Measurements from ENCODE around the gene GRIA3. TPM values are rescaled to one million over a fixed set of nuclear protein-coding genes. Genes with fewer than 3 reads are reported as not detected.

Gene GRIA3
- total and polyA plus RNA-seq, 4 donors: 0.05 to 2.0 (median 0.37) TPM

DNA sequence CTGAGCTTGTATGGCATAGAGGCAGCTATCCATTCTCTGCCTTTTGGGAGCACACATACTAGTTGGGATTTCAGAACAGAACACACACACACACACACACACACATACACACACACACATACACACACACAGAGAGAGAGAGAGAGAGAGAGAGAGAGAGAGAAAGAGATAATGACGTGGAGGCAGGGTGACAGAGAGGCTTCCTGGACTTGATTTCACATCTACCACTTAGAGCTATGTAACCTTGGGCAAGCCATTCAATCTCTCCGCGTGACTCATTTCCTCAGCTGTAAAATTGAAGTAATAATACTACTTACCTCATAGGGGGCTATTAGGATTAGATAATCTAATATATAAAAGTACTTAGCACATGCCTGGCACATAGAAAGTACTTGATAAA is 12.3 kb upstream of the GRIA3 start:
- DNase-seq (no peak), ATAC-seq (ENCODE audit: insufficient read depth, low FRiP score) (no peak)
- no peak overlapping the region for H3K4me3 ChIP-seq
- TF ChIP-seq, protein P1, sequence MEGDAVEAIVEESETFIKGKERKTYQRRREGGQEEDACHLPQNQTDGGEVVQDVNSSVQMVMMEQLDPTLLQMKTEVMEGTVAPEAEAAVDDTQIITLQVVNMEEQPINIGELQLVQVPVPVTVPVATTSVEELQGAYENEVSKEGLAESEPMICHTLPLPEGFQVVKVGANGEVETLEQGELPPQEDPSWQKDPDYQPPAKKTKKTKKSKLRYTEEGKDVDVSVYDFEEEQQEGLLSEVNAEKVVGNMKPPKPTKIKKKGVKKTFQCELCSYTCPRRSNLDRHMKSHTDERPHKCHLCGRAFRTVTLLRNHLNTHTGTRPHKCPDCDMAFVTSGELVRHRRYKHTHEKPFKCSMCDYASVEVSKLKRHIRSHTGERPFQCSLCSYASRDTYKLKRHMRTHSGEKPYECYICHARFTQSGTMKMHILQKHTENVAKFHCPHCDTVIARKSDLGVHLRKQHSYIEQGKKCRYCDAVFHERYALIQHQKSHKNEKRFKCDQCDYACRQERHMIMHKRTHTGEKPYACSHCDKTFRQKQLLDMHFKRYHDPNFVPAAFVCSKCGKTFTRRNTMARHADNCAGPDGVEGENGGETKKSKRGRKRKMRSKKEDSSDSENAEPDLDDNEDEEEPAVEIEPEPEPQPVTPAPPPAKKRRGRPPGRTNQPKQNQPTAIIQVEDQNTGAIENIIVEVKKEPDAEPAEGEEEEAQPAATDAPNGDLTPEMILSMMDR (IDR thresholded peaks at IDR 0.05; ENCODE audit: control extremely low read depth, extremely low read depth): no peak
- WGBS, 2 donors: 53 to 79% methylated on average over 3 of the region's 3 CpGs
- H3K9ac ChIP-seq (ENCODE audit: insufficient read depth in 1 of 2, low read length in 2 of 2): no peak overlapping the region
- H3K4me1 ChIP-seq (ENCODE audit: control insufficient read depth in 5 of 5, insufficient read depth in 5 of 5, low read length in 5 of 5): no peaks in the 10 kb centered on the region
- H3K36me3 ChIP-seq (ENCODE audit: control insufficient read depth in 4 of 4, insufficient read depth in 4 of 4, low read length in 4 of 4): no peaks in the 10 kb centered on the region
- H3K27me3 ChIP-seq (ENCODE audit: control insufficient read depth in 3 of 3, insufficient read depth in 3 of 3, low read length in 2 of 3): peaks cover 0 to 2% (median 0%) of the 10 kb centered on the region in 3 donors
- H3K9me3 ChIP-seq (ENCODE audit: control insufficient read depth in 4 of 4, insufficient read depth in 3 of 4, low read length in 3 of 4): no peaks in the 10 kb centered on the region
- no peak overlapping the region for H3K27ac ChIP-seq (ENCODE audit: low read depth in 1 of 2, low read length in 1 of 2)

DNA sequence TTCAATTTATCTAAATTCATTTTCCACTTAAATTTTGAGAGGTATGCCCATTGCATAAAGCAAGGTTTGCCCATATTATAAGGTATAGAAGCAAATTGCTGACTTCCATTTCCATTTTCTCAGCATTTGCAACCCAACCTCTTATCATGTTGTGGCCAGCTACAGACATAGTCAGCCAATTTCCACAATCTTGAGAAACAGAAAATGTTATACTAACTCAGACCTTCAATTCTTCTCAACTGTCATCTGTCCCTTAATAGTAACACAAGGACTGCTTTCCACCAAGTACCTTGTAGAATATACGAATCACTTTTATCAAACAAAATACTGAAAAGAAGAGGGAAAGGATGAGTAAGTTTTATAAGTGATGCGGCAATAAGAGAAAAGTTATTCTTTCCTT is 11.2 kb upstream of the GRIA3 start:
- Histone ChIP-seq H3K9me3 (ENCODE audit: control insufficient read depth in 4 of 4, insufficient read depth in 3 of 4, low read length in 3 of 4) (no peaks in the 10 kb centered on the region), H3K27ac (ENCODE audit: low read depth in 1 of 2, low read length in 1 of 2) (no peak overlapping the region), H3K9ac (ENCODE audit: insufficient read depth in 1 of 2, low read length in 2 of 2) (no peak overlapping the region), H3K4me3 (no peak overlapping the region), H3K36me3 (ENCODE audit: control insufficient read depth in 4 of 4, insufficient read depth in 4 of 4, low read length in 4 of 4) (no peaks in the 10 kb centered on the region), H3K27me3 (ENCODE audit: control insufficient read depth in 3 of 3, insufficient read depth in 3 of 3, low read length in 2 of 3) (peaks cover 0 to 2% (median 0%) of the 10 kb centered on the region in 3 donors), H3K4me1 (ENCODE audit: control insufficient read depth in 5 of 5, insufficient read depth in 5 of 5, low read length in 5 of 5) (no peaks in the 10 kb centered on the region)
- DNase-seq (no peak), ATAC-seq (ENCODE audit: insufficient read depth, low FRiP score) (no peak)
- TF ChIP-seq, protein P1 (IDR thresholded peaks at IDR 0.05; ENCODE audit: control extremely low read depth, extremely low read depth): no peak
- WGBS, 2 donors: 76 to 100% methylated on average over 2 of the region's 2 CpGs

DNA sequence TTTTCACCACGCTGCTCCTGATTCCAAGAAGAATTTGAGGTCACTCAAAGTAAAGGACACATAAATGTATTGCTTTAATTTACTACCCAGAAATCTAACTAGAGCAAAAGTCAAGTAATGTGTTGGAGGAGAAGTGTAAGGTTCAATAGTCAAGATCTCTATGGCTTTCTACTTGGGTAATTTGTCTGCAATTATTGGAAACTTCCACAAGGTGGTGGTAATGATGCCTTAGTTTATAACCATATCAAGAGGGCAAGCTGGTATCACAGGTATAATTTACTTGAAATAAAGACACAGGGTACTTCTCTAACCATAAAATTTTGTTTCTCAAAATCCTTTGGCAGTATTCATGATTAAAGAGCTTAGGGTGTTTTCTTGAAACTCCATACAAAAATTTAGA is 10.2 kb upstream of the GRIA3 start:
- no peak overlapping the region for H3K9ac ChIP-seq (ENCODE audit: insufficient read depth in 1 of 2, low read length in 2 of 2)
- TF ChIP-seq, protein P1 (IDR thresholded peaks at IDR 0.05; ENCODE audit: control extremely low read depth, extremely low read depth): no peak
- peaks cover 0 to 2% (median 0%) of the 10 kb centered on the region in 3 donors for H3K27me3 ChIP-seq (ENCODE audit: control insufficient read depth in 3 of 3, insufficient read depth in 3 of 3, low read length in 2 of 3)
- no peak for DNase-seq
- no peak overlapping the region for H3K4me3 ChIP-seq
- no peak for ATAC-seq (ENCODE audit: insufficient read depth, low FRiP score)
- no peak overlapping the region for H3K27ac ChIP-seq (ENCODE audit: low read depth in 1 of 2, low read length in 1 of 2)
- WGBS, 2 donors: 24 to 73% methylated on average over 1 of the region's 1 CpG
- H3K4me1 ChIP-seq (ENCODE audit: control insufficient read depth in 5 of 5, insufficient read depth in 5 of 5, low read length in 5 of 5): no peaks in the 10 kb centered on the region
- no peaks in the 10 kb centered on the region for H3K9me3 ChIP-seq (ENCODE audit: control insufficient read depth in 4 of 4, insufficient read depth in 3 of 4, low read length in 3 of 4)
- no peaks in the 10 kb centered on the region for H3K36me3 ChIP-seq (ENCODE audit: control insufficient read depth in 4 of 4, insufficient read depth in 4 of 4, low read length in 4 of 4)
